ENCODE results near the gene GABPA. TPM values are rescaled to one million over a fixed set of nuclear protein-coding genes. Genes with fewer than 3 reads are reported as not detected.

GABPA gene
- total RNA-seq (2016; rRNA removed; fragmentation: Illumina TruSeq; extraction: Trizol) (13.2 and 19.7 TPM in 2 replicates), polyA plus RNA-seq (2011; rRNA removed) (6.0 and 7.4 TPM in 2 replicates), polyA minus RNA-seq (2011; rRNA and poly(A)+ RNA removed; ENCODE audit: low replicate concordance) (1.6 and 6.5 TPM in 2 replicates), Bru-seq, nascent RNA (percentile 76 among the genes with signal in this experiment), BruChase-seq, experiment 1, labeled RNA remaining after a 6-hour chase (percentile 87 among the genes with signal in this experiment), BruChase-seq, experiment 2, labeled RNA remaining after a 2-hour chase (percentile 81 among the genes with signal in this experiment)
- total RNA-seq (2016; cell fraction: cytosol; rRNA removed; fragmentation: Illumina TruSeq; extraction: Trizol; ENCODE audit: low read depth) = 4.6 and 5.8 TPM in 2 replicates
- total RNA-seq (2016; cell fraction: insoluble cytoplasmic fraction; rRNA removed; fragmentation: Illumina TruSeq; extraction: Trizol) = 11.7 and 22.0 TPM in 2 replicates
- total RNA-seq (2016; cell fraction: membrane; rRNA removed; fragmentation: Illumina TruSeq; extraction: Trizol) = 4.5 and 4.7 TPM in 2 replicates
- 9.3 and 9.6 TPM in 2 replicates for total RNA-seq (2016; cell fraction: nucleus; rRNA removed; fragmentation: Illumina TruSeq; extraction: Trizol)
- polyA plus RNA-seq (2011; cell fraction: cytosol; rRNA removed) = 2.3 and 4.4 TPM in 2 replicates
- 4.9 and 7.8 TPM in 2 replicates for polyA plus RNA-seq (2011; cell fraction: nucleus; rRNA removed)
- polyA plus RNA-seq (2012) = 7.0 and 8.1 TPM in 2 replicates
- 0.43 TPM in 2 replicates for polyA plus RNA-seq (2016; cell fraction: cytosol; fragmentation: Illumina TruSeq; extraction: Trizol; ENCODE audit: low read depth)
- 15.8 and 19.0 TPM in 2 replicates for polyA plus RNA-seq (2016; cell fraction: insoluble cytoplasmic fraction; fragmentation: Illumina TruSeq; extraction: Trizol; ENCODE audit: low read depth)
- 1.9 and 2.1 TPM in 2 replicates for polyA plus RNA-seq (2016; cell fraction: membrane; fragmentation: Illumina TruSeq; extraction: Trizol; ENCODE audit: low read depth)
- 14.9 and 16.5 TPM in 2 replicates for polyA plus RNA-seq (2016; cell fraction: nucleus; fragmentation: Illumina TruSeq; extraction: Trizol; ENCODE audit: insufficient read depth, low read depth)
- polyA minus RNA-seq (2011; cell fraction: cytosol; rRNA and poly(A)+ RNA removed) = 8.3 and 9.0 TPM in 2 replicates
- 10.8 and 12.3 TPM in 2 replicates for polyA minus RNA-seq (2011; cell fraction: nucleus; rRNA and poly(A)+ RNA removed)
- long read RNA-seq, experiment 1, full-length matches to known transcripts = 7 of 14 reads
- long read RNA-seq, experiment 1, partial matches to known transcripts = 2 of 14 reads
- long read RNA-seq, experiment 1, other reads (novel, unspliced or antisense) = 5 of 14 reads
- long read RNA-seq, experiment 2, full-length matches to known transcripts = 1 of 11 reads
- long read RNA-seq, experiment 2, partial matches to known transcripts = 1 of 11 reads
- long read RNA-seq, experiment 2, other reads (novel, unspliced or antisense) = 9 of 11 reads

- ATAC-seq (peak; percentile 93), FAIRE-seq (peak; percentile 98), DNase-seq (ENCODE audit: low spot score) (peak; percentile 97)
- in situ Hi-C loops (cut with HindIII; ENCODE audit: extremely low pct_ligation_motif_present, low pct_unique_long_range_greater_than_20kb) (loop anchor here (5.0 kb wide), 1 partner anchor 128 kb away; the partner anchor contains the start of gene MRPL39), intact Hi-C loops (cut with micrococcal nuclease; ENCODE audit: unreplicated experiment) (loop anchor here (1.0 to 5.0 kb wide), 2 partner anchors 128 to 262 kb away; partner anchors contain the start of gene MRPL39)
- H3K36me3 ChIP-seq (replicated peaks in 1 of 2; ENCODE audit: control insufficient read depth in 1 of 2, insufficient read depth in 2 of 2, low read length in 2 of 2) = peaks cover 2 to 6% of the 10 kb centered on the region in 2 experiments; a peak in 3 of 5 replicates
- no TSS peak for BruUV-seq (replicated peaks)
- H3K4me3 ChIP-seq (replicated peaks in 1 of 3; ENCODE audit: insufficient read depth in 1 of 3, low read depth in 2 of 3, low read length in 3 of 3) = peak within 1 kb of the TSS; percentile 72 to 100 (median 96)
- H3K27ac ChIP-seq (ENCODE audit: extremely low read length, insufficient read depth, low read length) = peak within 1 kb of the TSS; percentile 100
- peaks cover 32% of the 10 kb centered on the region for H3K4me1 ChIP-seq (ENCODE audit: insufficient read depth, low read length)
- H3K79me2 ChIP-seq (ENCODE audit: insufficient read depth, low read length) = peaks cover 70% of the 10 kb centered on the region
- no peaks in the 10 kb centered on the region; a peak in 1 of 5 replicates for H3K27me3 ChIP-seq (ENCODE audit: control insufficient read depth in 1 of 2, insufficient read depth in 2 of 2, low read length in 2 of 2)
- H4K20me1 ChIP-seq (ENCODE audit: insufficient read depth, low read length) = peaks cover 16% of the 10 kb centered on the region; the same call in 1 of the 2 replicates
- H3K4me2 ChIP-seq (ENCODE audit: low read depth, low read length) = peak within 1 kb of the TSS; percentile 92
- POLR2A ChIA-PET = interaction anchor here (1.4 to 2.2 kb wide), 3 partner anchors 13 to 129 kb away, joined by 6 to 9 read pairs (median 8); no protein-coding TSS in a partner anchor
- H3K9ac ChIP-seq (ENCODE audit: insufficient read depth, low read depth, low read length) = peak within 1 kb of the TSS; percentile 100
- CTCF ChIA-PET (ENCODE audit: low intra/inter-chr PET ratio, low total read pairs) = interaction anchor here (1.6 kb wide), 1 partner anchor 66 kb away, joined by 5 read pairs; no protein-coding TSS in a partner anchor
- under 1% methylated on average over 25 of the region's 64 CpGs for WGBS (ENCODE audit: low lambda C conversion rate)
- peak within 1 kb of the TSS; percentile 97 for H2AFZ ChIP-seq (ENCODE audit: low read length)
- H3K9me3 ChIP-seq (ENCODE audit: low read length) = no peaks in the 10 kb centered on the region
- no peak for TF ChIP-seq NFYC (CRISPR knock-in tag; IDR thresholded peaks at IDR 0.05)
- TF ChIP-seq ZNF558 (CRISPR knock-in tag; IDR thresholded peaks at IDR 0.05; ENCODE audit: borderline replicate concordance) = no peak
- peak in 1 of 2 experiments; percentile 52; a peak in 1 of 4 replicates for TF ChIP-seq REST (IDR thresholded peaks at IDR 0.05; ENCODE audit: borderline replicate concordance in 1 of 2, low read depth in 1 of 2, low read length in 2 of 2)
- TF ChIP-seq ZSCAN31 (CRISPR knock-in tag; IDR thresholded peaks at IDR 0.05; ENCODE audit: low read depth) = no peak
- TF ChIP-seq SETDB1 (CRISPR knock-in tag; IDR thresholded peaks at IDR 0.05; ENCODE audit: borderline replicate concordance) = no peak
- TF ChIP-seq ETS1 (CRISPR knock-in tag; IDR thresholded peaks at IDR 0.05) = no peak
- TF ChIP-seq HHEX (CRISPR knock-in tag; IDR thresholded peaks at IDR 0.05) = no peak
- no peak for TF ChIP-seq LRRFIP1 (CRISPR knock-in tag; conservative IDR thresholded peaks at IDR 0.05)
- no peak for TF ChIP-seq ZNF333 (CRISPR knock-in tag; IDR thresholded peaks at IDR 0.05; ENCODE audit: borderline replicate concordance)
These were observed at the start of gene GABPA, which contains the start of gene ATP5PF for GRCh38 chr21:25734904-25735645. Gene GABPA, plus strand, starts transcription at chr21:25734972. Its CDS starts 6,627 bp downstream, at chr21:25741599. Gene ATP5PF, minus strand, starts transcription at chr21:25734904. Its CDS starts 5,110 bp downstream, at chr21:25729794.
